ENCODE data around the gene KLC3. TPM values are rescaled to one million over a fixed set of nuclear protein-coding genes. Genes with fewer than 3 reads are reported as not detected.

Gene KLC3
- total and polyA plus RNA-seq, 2 of the 8 experiments (the other 6 are each of a cell fraction or from before 2014, with no cell fraction given) = 1.3 to 2.8 TPM

GRCh38 chr19:45324349-45324907 is 16.1 kb upstream of the KLC3 start (continued):
- TF ChIP-seq E2F6 (IDR thresholded peaks at IDR 0.05) (no peak), JUND (IDR thresholded peaks at IDR 0.05; ENCODE audit: low read length) (no peak), CREB1 (IDR thresholded peaks at IDR 0.05) (no peak)

Measured in H1 (cell line).